Thyroid gland (tissue), 4 donors: ENCODE measurements around the gene AGPAT1. TPM values are rescaled to one million over a fixed set of nuclear protein-coding genes. Genes with fewer than 3 reads are reported as not detected.

Experiments used
- DNase-seq, 2 donors: peaks; one replicate each; pipeline ENCODE4 v3.0.0-alpha.2; 2019
- H3K27ac ChIP-seq, 3 donors: fragments of 200-600 bp; sonication (generic); 1 replicate in 2 of 3; 2 replicates in 1 of 3; pipeline ENCODE4 v1.5.1; 2016 to 2019; ENCODE audit warnings: mild to moderate bottlenecking in 1 of 3, moderate library complexity in 1 of 3
- H3K27me3 ChIP-seq: fragments of 200-600 bp; sonication (generic); one replicate; pipeline ENCODE4 v1.5.1; 2019
- H3K36me3 ChIP-seq, 2 donors: fragments of 200-600 bp; sonication (generic); one replicate each; pipeline ENCODE4 v1.5.1; 2016 to 2019
- H3K4me1 ChIP-seq, 2 donors: fragments of 200-600 bp; sonication (generic); one replicate each; pipeline ENCODE4 v1.5.1; 2017 to 2019
- H3K4me3 ChIP-seq, 3 donors: fragments of 200-600 bp; sonication (generic); replicated peaks in 1 of 3; 1 replicate in 2 of 3; 2 replicates in 1 of 3; pipeline ENCODE4 v1.5.1; 2016; ENCODE audit warnings: mild to moderate bottlenecking in 1 of 3
- H3K9me3 ChIP-seq: fragments of 200-600 bp; sonication (generic); one replicate; pipeline ENCODE4 v1.5.1; 2017
- CTCF ChIP-seq, 6 experiments: fragments of 200-600 bp in 3 of 6; fragments of 450-650 bp in 3 of 6; sonication (generic) in 3 of 6; IDR thresholded peaks; one replicate each; pipeline ENCODE4 v1.5.1; 2016 to 2019; ENCODE audit warnings: antibody characterized with exemption in 6 of 6, mild to moderate bottlenecking in 2 of 6, inconsistent platforms in 1 of 6, moderate library complexity in 1 of 6
- POLR2A ChIP-seq, 2 donors: fragments of 450-650 bp; IDR thresholded peaks; one replicate each; pipeline ENCODE4 v1.6.1; 2017; ENCODE audit warnings: antibody characterized with exemption in 2 of 2, mild to moderate bottlenecking in 2 of 2, moderate library complexity in 1 of 2
- WGBS, 2 donors: methylation state at CpG; one replicate each; pipeline ENCODE4 v1.1.5; 2017; 5-methylcytosine and 5-hydroxymethylcytosine counted together
- intact Hi-C: fragments of 100-400 bp; cut with DNase I; formaldehyde crosslinking; loops from one replicate; pipeline ENCODE4 v1.15.1; 2023
- total RNA-seq, 4 donors: library from RNA; depleted of rRNA; stranded (reverse); fragments of >200 nt; gene quantifications; one replicate each; pipeline ENCODE4 v1.2.3, GENCODE V29; 2016

The AGPAT1 gene
- total RNA-seq, 4 donors from 2014 or later, result 48.6 to 69.2 (median 54.8) TPM

DNA sequence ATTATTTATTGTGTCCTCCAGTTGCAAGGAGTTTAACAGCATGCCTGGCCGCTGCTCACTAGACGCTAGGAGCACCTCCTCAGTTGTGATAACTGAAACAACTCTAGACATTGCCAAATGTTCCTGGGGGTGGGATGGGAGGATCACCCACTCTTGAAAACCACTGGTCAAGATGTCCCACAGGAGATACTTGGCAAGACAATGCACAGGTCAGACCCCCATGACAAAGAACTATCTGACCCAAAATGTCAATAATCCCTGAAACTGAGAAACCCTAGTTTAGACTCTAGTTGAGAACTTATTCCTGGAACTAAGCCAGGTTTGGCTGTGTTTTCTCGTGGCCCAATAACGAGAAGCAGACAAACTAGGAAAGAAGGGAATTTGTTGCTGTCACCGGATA lies 36.3 kb downstream of the AGPAT1 start:
- no peak for TF ChIP-seq POLR2A (IDR thresholded peaks at IDR 0.05)
- no peak for TF ChIP-seq CTCF (IDR thresholded peaks at IDR 0.05)
- 30 to 31% methylated on average over 5 of the region's 5 CpGs for WGBS, 2 donors
- DNase-seq, result peak; percentile 21 to 27

DNA sequence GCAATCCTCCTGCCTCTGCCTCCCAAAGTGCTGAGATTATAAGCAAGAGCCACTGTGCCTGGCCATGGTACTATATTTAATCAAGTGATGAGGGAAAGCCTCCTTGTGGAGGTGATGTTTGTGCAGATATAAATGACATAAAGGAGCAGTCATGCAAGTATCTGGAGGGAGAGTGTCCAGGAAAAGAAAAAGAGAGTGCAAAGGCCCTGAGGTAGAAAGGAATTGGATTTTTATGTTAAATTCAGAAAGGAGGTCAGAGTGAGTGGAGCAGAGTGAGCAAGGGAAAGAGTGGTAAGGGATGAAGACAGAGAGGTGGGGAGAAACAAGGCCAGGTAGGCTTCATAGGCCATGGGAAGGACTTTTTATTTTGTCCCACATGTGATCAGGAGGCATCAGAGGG lies 38.4 kb downstream of the AGPAT1 start:
- no peaks in the 10 kb centered on the region for H3K27me3 ChIP-seq
- no peak for DNase-seq
- H3K4me1 ChIP-seq, result peaks cover 6 to 14% of the 10 kb centered on the region in 2 donors
- no peaks in the 10 kb centered on the region for H3K9me3 ChIP-seq
- H3K4me3 ChIP-seq, result no peak overlapping the region
- intact Hi-C loops, result no loop called here
- H3K27ac ChIP-seq, result no peak overlapping the region
- H3K36me3 ChIP-seq, result no peaks in the 10 kb centered on the region
- TF ChIP-seq CTCF (IDR thresholded peaks at IDR 0.05) (no peak), POLR2A (IDR thresholded peaks at IDR 0.05) (no peak)

More for the DNA sequence above, 36.3 kb downstream of the AGPAT1 start:
- H3K4me3 ChIP-seq, result no peak overlapping the region
- H3K27ac ChIP-seq, result no peak overlapping the region
- intact Hi-C loops, result no loop called here
- H3K36me3 ChIP-seq, result no peaks in the 10 kb centered on the region
- H3K27me3 ChIP-seq, result no peaks in the 10 kb centered on the region
- no peaks in the 10 kb centered on the region for H3K9me3 ChIP-seq
- H3K4me1 ChIP-seq, result peaks cover 6 to 14% of the 10 kb centered on the region in 2 donors

- peaks cover 13 to 26% of the 10 kb centered on the region in 2 donors for H3K4me1 ChIP-seq
- H3K9me3 ChIP-seq, result no peaks in the 10 kb centered on the region
- no peaks in the 10 kb centered on the region for H3K36me3 ChIP-seq
- intact Hi-C loops, result no loop called here
- DNase-seq, result no peak
- 86 to 89% methylated on average over 4 of the region's 4 CpGs for whole genome bisulfite sequencing, 2 donors
- H3K27ac ChIP-seq, result no peak overlapping the region
- no peak overlapping the region for H3K4me3 ChIP-seq
- H3K27me3 ChIP-seq, result no peaks in the 10 kb centered on the region
- TF ChIP-seq CTCF (IDR thresholded peaks at IDR 0.05) (no peak), POLR2A (IDR thresholded peaks at IDR 0.05) (no peak)
Observed at GRCh38 chr6:32133786-32134185, 42.1 kb downstream of the AGPAT1 start.

DNA sequence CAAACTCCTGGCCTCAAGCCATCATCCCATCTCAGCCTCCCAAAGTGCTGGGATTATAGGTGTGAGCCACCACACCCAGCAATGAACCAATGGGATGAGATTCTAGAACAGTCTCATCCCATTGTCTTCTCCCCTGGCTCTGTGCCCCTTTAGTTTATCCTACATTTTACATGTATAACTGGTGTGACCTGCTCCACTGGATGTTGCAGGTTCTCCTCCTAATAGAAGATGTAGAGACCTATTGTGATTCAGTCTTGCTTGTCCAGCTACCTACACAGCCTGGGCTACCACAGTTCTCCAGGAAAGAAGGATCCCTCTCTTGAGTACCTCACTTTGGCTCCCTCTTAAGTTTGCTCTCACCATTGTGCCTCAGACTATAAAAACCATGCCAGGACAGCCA lies 43.8 kb downstream of the AGPAT1 start:
- intact Hi-C loops, result no loop called here
- no peaks in the 10 kb centered on the region for H3K9me3 ChIP-seq
- TF ChIP-seq POLR2A (IDR thresholded peaks at IDR 0.05), result no peak
- no peak for TF ChIP-seq CTCF (IDR thresholded peaks at IDR 0.05)
- H3K36me3 ChIP-seq, result no peaks in the 10 kb centered on the region
- peaks cover 24 to 33% of the 10 kb centered on the region in 2 donors for H3K4me1 ChIP-seq
- H3K4me3 ChIP-seq, result no peak overlapping the region
- H3K27ac ChIP-seq, result no peak overlapping the region
- no peak for DNase-seq
- no peaks in the 10 kb centered on the region for H3K27me3 ChIP-seq

GRCh38 chr6:32131439-32131948 lies 44.4 kb downstream of the AGPAT1 start:
- H3K27me3 ChIP-seq, result no peaks in the 10 kb centered on the region
- TF ChIP-seq CTCF (IDR thresholded peaks at IDR 0.05), result no peak
- TF ChIP-seq POLR2A (IDR thresholded peaks at IDR 0.05), result no peak
- H3K9me3 ChIP-seq, result no peaks in the 10 kb centered on the region
- no peaks in the 10 kb centered on the region for H3K36me3 ChIP-seq
- intact Hi-C loops, result no loop called here
- WGBS, 2 donors, result 89 to 93% methylated on average over 14 of the region's 14 CpGs
- no peak overlapping the region for H3K4me3 ChIP-seq
- no peak for DNase-seq
- H3K4me1 ChIP-seq, result peaks cover 27 to 33% of the 10 kb centered on the region in 2 donors
- H3K27ac ChIP-seq, result no peak overlapping the region
